PC-9 (cell line): Measurements from ENCODE around the gene ROBO1. TPM values are rescaled to one million over a fixed set of nuclear protein-coding genes. Genes with fewer than 3 reads are reported as not detected.

Experiments
- BruUV-seq: library from RNA; stranded (reverse); fragments of 400-500 nt; replicated peaks from 2 replicates; lab custom pipeline; 2021; lab: Mats Ljungman, UMichigan
- CTCF ChIA-PET: fragments of 300-600 bp; sonication (Branson Sonifier 250); formaldehyde crosslinking; loops from one replicate; lab custom pipeline; 2022; ENCODE audit warnings: antibody characterized with exemption; lab: Charles Lee
- POLR2A ChIA-PET: fragments of 300-600 bp; sonication (Branson Sonifier 250); formaldehyde crosslinking; loops from one replicate; lab custom pipeline; 2022; ENCODE audit warnings: antibody characterized with exemption; ENCODE audit not compliant: unreplicated experiment; lab: Charles Lee
- DNase-seq, 2 experiments: peaks; one replicate each; pipeline versions ENCODE4 v3.0.0 to v3.0.0-alpha.2; 2015 to 2022; ENCODE audit warnings: mixed read lengths in 1 of 2
- H2AFZ ChIP-seq: fragments of 200-600 bp; sonication (generic); 2 replicates; pipeline ENCODE4 v1.8.1; 2017; ENCODE audit warnings: antibody characterized with exemption
- H3F3A ChIP-seq: fragments of 200-600 bp; sonication (generic); 2 replicates; pipeline ENCODE4 v1.8.1; 2017; ENCODE audit warnings: antibody characterized with exemption, mild to moderate bottlenecking, low read depth; ENCODE audit not compliant: insufficient read depth
- H3K27ac ChIP-seq: fragments of 200-600 bp; sonication (generic); 2 replicates; pipeline ENCODE4 v1.6.1; 2016; ENCODE audit warnings: mixed run types
- H3K27me3 ChIP-seq: fragments of 200-600 bp; sonication (generic); 2 replicates; pipeline ENCODE4 v1.6.1; 2016; ENCODE audit warnings: low read depth, mixed run types; ENCODE audit not compliant: insufficient read depth
- H3K36me3 ChIP-seq: fragments of 200-600 bp; sonication (generic); 2 replicates; pipeline ENCODE4 v1.6.1; 2016; ENCODE audit warnings: low read depth, mixed run types
- H3K4me1 ChIP-seq: fragments of 200-600 bp; sonication (generic); replicated peaks from 2 replicates; pipeline ENCODE4 v1.6.1; 2016; ENCODE audit warnings: mixed run types; ENCODE audit not compliant: insufficient read depth
- H3K4me2 ChIP-seq: fragments of 200-600 bp; sonication (generic); 2 replicates; pipeline ENCODE4 v1.6.1; 2017; ENCODE audit warnings: mixed run types
- H3K4me3 ChIP-seq: fragments of 200-600 bp; sonication (generic); 2 replicates; pipeline ENCODE4 v1.6.1; 2016; ENCODE audit warnings: mixed run types
- H3K79me2 ChIP-seq: fragments of 200-600 bp; sonication (generic); 2 replicates; pipeline ENCODE4 v1.6.1; 2017; ENCODE audit warnings: low read depth, mixed run types
- H3K9me2 ChIP-seq: fragments of 200-600 bp; sonication (generic); 2 replicates; pipeline ENCODE4 v1.8.1; 2017; ENCODE audit warnings: mild to moderate bottlenecking; ENCODE audit not compliant: insufficient read depth
- H3K9me3 ChIP-seq: fragments of 200-600 bp; sonication (generic); 2 replicates; pipeline ENCODE4 v1.8.1; 2016; ENCODE audit warnings: low read depth; ENCODE audit not compliant: insufficient read depth
- H4K20me1 ChIP-seq: fragments of 200-600 bp; sonication (generic); 2 replicates; pipeline ENCODE4 v1.8.1; 2017; ENCODE audit not compliant: insufficient read depth
- CTCF ChIP-seq: fragments of 200-600 bp; sonication (generic); conservative IDR thresholded peaks from 2 replicates; pipeline ENCODE4 v1.6.1; 2017; ENCODE audit warnings: mixed run types, antibody characterized with exemption, mild to moderate bottlenecking, moderate library complexity
- EZH2 ChIP-seq: fragments of 200-600 bp; sonication (generic); IDR thresholded peaks from 2 replicates; pipeline ENCODE4 v1.8.0; 2017; ENCODE audit warnings: antibody characterized with exemption, low read depth
- intact Hi-C: fragments of 100-400 bp; cut with micrococcal nuclease; formaldehyde crosslinking; loops from one replicate; pipeline ENCODE4 v1.10.0; 2022; ENCODE audit not compliant: unreplicated experiment
- total RNA-seq: library from RNA; stranded (reverse); gene quantifications from 2 replicates; pipeline ENCODE4 v1.2.3, GENCODE V29; 2021

The ROBO1 gene
- total RNA-seq, 1 experiment from 2014 or later = 17.5 TPM

- no peaks in the 10 kb centered on the region for H3K9me3 ChIP-seq
- no peaks in the 10 kb centered on the region for H3F3A ChIP-seq
- H3K4me1 ChIP-seq = no peaks in the 10 kb centered on the region
- ChIA-PET POLR2A (no interaction called here), CTCF (no interaction called here)
- no peak overlapping the region for H3K27ac ChIP-seq
- TF ChIP-seq CTCF (no peak), EZH2 (no peak)
- DNase-seq = no peak
- H4K20me1 ChIP-seq = no peaks in the 10 kb centered on the region
- no peak overlapping the region for H2AFZ ChIP-seq
- BruUV-seq = no TSS peak
- H3K27me3 ChIP-seq = no peaks in the 10 kb centered on the region
- no peaks in the 10 kb centered on the region for H3K36me3 ChIP-seq
- no peak overlapping the region for H3K4me2 ChIP-seq
- intact Hi-C loops = no loop called here
- H3K79me2 ChIP-seq = no peaks in the 10 kb centered on the region
- no peaks in the 10 kb centered on the region for H3K9me2 ChIP-seq
- no peak overlapping the region for H3K4me3 ChIP-seq
These were observed 290.6 kb downstream of the ROBO1 start for GRCh38 chr3:79477242-79477641.

- Histone ChIP-seq H2AFZ (no peak overlapping the region), H4K20me1 (no peaks in the 10 kb centered on the region)
These were observed 293.8 kb downstream of the ROBO1 start for GRCh38 chr3:79473993-79474392.

GRCh38 chr3:79467721-79468120 is 300.1 kb downstream of the ROBO1 start:
- peak overlapping the region; percentile 28; the same call in 1 of the 2 replicates for H3K4me2 ChIP-seq
- H3K4me3 ChIP-seq = no peak overlapping the region
- H2AFZ ChIP-seq = peak overlapping the region; percentile 63; the same call in 1 of the 2 replicates
- H3K9me2 ChIP-seq = no peaks in the 10 kb centered on the region
- no peak for TF ChIP-seq EZH2
- TF ChIP-seq CTCF = no peak
- no peaks in the 10 kb centered on the region for H3F3A ChIP-seq
- H4K20me1 ChIP-seq = no peaks in the 10 kb centered on the region
- H3K4me1 ChIP-seq = peaks cover 10% of the 10 kb centered on the region; the same call in 1 of the 2 replicates
- H3K36me3 ChIP-seq = no peaks in the 10 kb centered on the region
- H3K27me3 ChIP-seq = no peaks in the 10 kb centered on the region
- DNase-seq = peak in 1 of 2 experiments; percentile 3
- CTCF ChIA-PET = no interaction called here
- intact Hi-C loops = no loop called here
- no peaks in the 10 kb centered on the region for H3K79me2 ChIP-seq
- H3K9me3 ChIP-seq = no peaks in the 10 kb centered on the region
- no TSS peak for BruUV-seq
- POLR2A ChIA-PET = no interaction called here
- H3K27ac ChIP-seq = no peak overlapping the region

More at GRCh38 chr3:79473993-79474392, 293.8 kb downstream of the ROBO1 start:
- POLR2A ChIA-PET = no interaction called here
- Histone ChIP-seq H3K36me3 (no peaks in the 10 kb centered on the region), H3K79me2 (no peaks in the 10 kb centered on the region), H3K27me3 (no peaks in the 10 kb centered on the region), H3K4me3 (no peak overlapping the region), H3K4me2 (no peak overlapping the region), H3K27ac (no peak overlapping the region), H3F3A (no peaks in the 10 kb centered on the region), H3K9me2 (no peaks in the 10 kb centered on the region), H3K4me1 (no peaks in the 10 kb centered on the region), H3K9me3 (no peaks in the 10 kb centered on the region)
- intact Hi-C loops = no loop called here
- CTCF ChIA-PET = no interaction called here
- BruUV-seq = no TSS peak
- no peak for DNase-seq
- TF ChIP-seq CTCF = no peak
- no peak for TF ChIP-seq EZH2
